ENCODE data around the gene DCTN2. TPM values are rescaled to one million over a fixed set of nuclear protein-coding genes. Genes with fewer than 3 reads are reported as not detected.
"Not testable (repeated sequence)": the region's sequence is repeated elsewhere in the genome, so short reads cannot be mapped to it uniquely, and the experiment has no call there.

DCTN2 gene
- total and polyA plus RNA-seq, 2 donors (not counting 3 experiments of a cell fraction or from before 2014, with no cell fraction given): 146 to 161 TPM

DNA sequence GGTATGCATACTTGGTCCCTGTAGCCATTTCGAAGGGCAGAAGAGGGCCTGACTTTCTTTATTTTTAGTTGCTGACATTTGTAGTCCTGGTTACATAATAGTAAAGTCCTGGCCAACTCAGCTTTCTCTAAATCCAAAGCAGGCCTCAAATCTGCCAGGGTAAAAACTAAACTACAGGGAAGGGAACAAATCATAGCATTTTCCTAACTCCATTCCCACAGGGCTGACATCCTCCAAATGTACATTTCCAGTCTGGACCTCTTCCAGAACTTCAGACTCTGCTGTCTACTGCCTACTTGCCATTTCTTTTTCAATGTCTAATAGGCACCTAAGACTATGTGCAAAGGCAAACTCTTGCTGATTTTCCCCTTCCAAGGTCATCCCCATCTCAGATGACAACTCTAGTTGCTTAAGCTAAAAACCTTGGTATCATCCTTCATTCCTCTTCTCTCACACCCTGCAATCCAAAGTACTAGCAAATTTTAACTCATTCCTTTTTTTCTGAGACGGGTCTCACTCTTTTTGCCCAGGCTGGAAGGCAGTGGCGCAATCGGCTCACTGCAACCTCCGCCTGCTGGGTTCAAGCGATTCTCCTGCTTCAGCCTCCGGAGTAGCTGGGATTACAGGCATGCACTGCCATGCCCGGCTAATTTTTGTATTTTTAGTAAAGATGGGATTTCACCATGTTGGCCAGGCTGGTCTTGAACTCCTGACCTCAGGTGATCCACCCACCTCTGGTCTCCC is 28.6 kb downstream of the DCTN2 start:
- Histone ChIP-seq H3K9me1 (replicated peaks; ENCODE audit: control insufficient read depth, extremely low read depth, insufficient read depth, low read length) (no peaks in the 10 kb centered on the region), H3K4me2 (ENCODE audit: insufficient read depth, low read length) (peak overlapping the region; percentile 2), H3K9me3 (replicated peaks; ENCODE audit: control insufficient read depth, insufficient read depth, low read length) (no peaks in the 10 kb centered on the region), H4K20me1 (replicated peaks; ENCODE audit: control insufficient read depth, extremely low read depth, insufficient read depth, low read length) (no peaks in the 10 kb centered on the region), H3K27me3 (ENCODE audit: control insufficient read depth in 2 of 2, insufficient read depth in 2 of 2, low read length in 2 of 2) (no peaks in the 10 kb centered on the region), H3K9ac (replicated peaks; ENCODE audit: extremely low read depth, insufficient read depth, low read length) (no peak overlapping the region), H3K36me3 (ENCODE audit: control insufficient read depth in 2 of 2, extremely low read depth in 1 of 2, insufficient read depth in 2 of 2, low read length in 2 of 2) (peaks cover 22 to 29% of the 10 kb centered on the region in 2 experiments), H3K27ac (ENCODE audit: insufficient read depth, low read depth, low read length) (no peak overlapping the region), H2AFZ (ENCODE audit: low read depth, low read length) (no peak overlapping the region), H3K79me2 (ENCODE audit: control insufficient read depth, insufficient read depth, low read length) (peaks cover 27% of the 10 kb centered on the region), H3K4me3 (replicated peaks in 1 of 3; ENCODE audit: insufficient read depth in 1 of 3, low read depth in 1 of 3, low read length in 3 of 3) (no peak overlapping the region), H3K4me1 (ENCODE audit: control insufficient read depth, extremely low read depth, insufficient read depth, low read length) (peaks cover 35% of the 10 kb centered on the region)
- no peak for TF ChIP-seq MYC (IDR thresholded peaks at IDR 0.05; ENCODE audit: low read depth, low read length)
- no peak for TF ChIP-seq EZH2 (IDR thresholded peaks at IDR 0.05; ENCODE audit: borderline replicate concordance, low read depth, low read length, severe bottlenecking)
- no peak for TF ChIP-seq GATA2 (IDR thresholded peaks at IDR 0.05; ENCODE audit: insufficient read depth, insufficient read length, low read depth, low read length)
- TF ChIP-seq, protein P1, sequence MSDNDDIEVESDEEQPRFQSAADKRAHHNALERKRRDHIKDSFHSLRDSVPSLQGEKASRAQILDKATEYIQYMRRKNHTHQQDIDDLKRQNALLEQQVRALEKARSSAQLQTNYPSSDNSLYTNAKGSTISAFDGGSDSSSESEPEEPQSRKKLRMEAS (IDR thresholded peaks at IDR 0.05; ENCODE audit: insufficient read depth, insufficient read length): no peak
- no peak for TF ChIP-seq JUN (IDR thresholded peaks at IDR 0.05; ENCODE audit: borderline replicate concordance, insufficient read depth, insufficient read length, low read depth)
- TF ChIP-seq FOS (IDR thresholded peaks at IDR 0.05; ENCODE audit: borderline replicate concordance, insufficient read depth, low read length): no peak
- TF ChIP-seq POLR2A (IDR thresholded peaks at IDR 0.05; ENCODE audit: low read depth, low read length): no peak
- TF ChIP-seq, protein P2, sequence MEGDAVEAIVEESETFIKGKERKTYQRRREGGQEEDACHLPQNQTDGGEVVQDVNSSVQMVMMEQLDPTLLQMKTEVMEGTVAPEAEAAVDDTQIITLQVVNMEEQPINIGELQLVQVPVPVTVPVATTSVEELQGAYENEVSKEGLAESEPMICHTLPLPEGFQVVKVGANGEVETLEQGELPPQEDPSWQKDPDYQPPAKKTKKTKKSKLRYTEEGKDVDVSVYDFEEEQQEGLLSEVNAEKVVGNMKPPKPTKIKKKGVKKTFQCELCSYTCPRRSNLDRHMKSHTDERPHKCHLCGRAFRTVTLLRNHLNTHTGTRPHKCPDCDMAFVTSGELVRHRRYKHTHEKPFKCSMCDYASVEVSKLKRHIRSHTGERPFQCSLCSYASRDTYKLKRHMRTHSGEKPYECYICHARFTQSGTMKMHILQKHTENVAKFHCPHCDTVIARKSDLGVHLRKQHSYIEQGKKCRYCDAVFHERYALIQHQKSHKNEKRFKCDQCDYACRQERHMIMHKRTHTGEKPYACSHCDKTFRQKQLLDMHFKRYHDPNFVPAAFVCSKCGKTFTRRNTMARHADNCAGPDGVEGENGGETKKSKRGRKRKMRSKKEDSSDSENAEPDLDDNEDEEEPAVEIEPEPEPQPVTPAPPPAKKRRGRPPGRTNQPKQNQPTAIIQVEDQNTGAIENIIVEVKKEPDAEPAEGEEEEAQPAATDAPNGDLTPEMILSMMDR (IDR thresholded peaks at IDR 0.05; ENCODE audit: extremely low read depth in 1 of 2, insufficient read depth in 1 of 2, low read depth in 1 of 2, low read length in 2 of 2): no peak
- no peak for TF ChIP-seq POLR2AphosphoS5 (IDR thresholded peaks at IDR 0.05; ENCODE audit: insufficient read depth, low read depth, low read length)
- no peak for FAIRE-seq
- ChIA-PET CTCF (no interaction called here), POLR2A (no interaction called here)
- dilution Hi-C loops (cut with MboI; ENCODE audit: extremely low pct_ligation_motif_present, low sequenced_read_pairs): no loop called here
- intact Hi-C loops (cut with micrococcal nuclease): no loop called here
- DNase-seq (ENCODE audit: low read depth, low spot score): no peak
- no TSS peak for BruUV-seq (replicated peaks)

DNA sequence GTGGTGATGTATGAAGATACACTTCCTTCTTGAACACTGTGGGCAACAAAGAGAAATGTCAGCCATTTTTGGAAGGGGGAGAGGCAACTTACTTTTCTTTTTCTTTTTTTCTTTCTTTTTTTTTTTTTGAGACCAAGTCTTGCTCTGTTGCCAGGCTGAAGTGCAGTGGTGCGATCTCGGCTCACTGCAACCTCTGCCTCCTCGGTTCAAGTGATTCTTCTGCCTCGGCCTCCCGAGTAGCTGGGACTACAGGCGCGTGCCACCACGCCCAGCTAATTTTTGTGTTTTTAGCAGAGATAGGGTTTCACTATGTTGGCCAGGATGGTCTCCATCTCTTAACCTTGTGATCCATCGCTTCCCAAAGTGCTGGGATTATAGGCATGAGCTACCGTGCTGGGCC is 29.3 kb downstream of the DCTN2 start:
- H4K20me1 ChIP-seq (replicated peaks; ENCODE audit: control insufficient read depth, extremely low read depth, insufficient read depth, low read length); H3K4me2 ChIP-seq (ENCODE audit: insufficient read depth, low read length); dilution Hi-C loops (cut with MboI; ENCODE audit: extremely low pct_ligation_motif_present, low sequenced_read_pairs); POLR2A ChIA-PET; intact Hi-C loops (cut with micrococcal nuclease); FAIRE-seq; H3K9me3 ChIP-seq (replicated peaks; ENCODE audit: control insufficient read depth, insufficient read depth, low read length); DNase-seq (ENCODE audit: low read depth, low spot score); H3K4me3 ChIP-seq (replicated peaks in 1 of 3; ENCODE audit: insufficient read depth in 1 of 3, low read depth in 1 of 3, low read length in 3 of 3); H3K27ac ChIP-seq (ENCODE audit: insufficient read depth, low read depth, low read length); BruUV-seq (replicated peaks); H3K27me3 ChIP-seq (ENCODE audit: control insufficient read depth in 2 of 2, insufficient read depth in 2 of 2, low read length in 2 of 2); H3K9ac ChIP-seq (replicated peaks; ENCODE audit: extremely low read depth, insufficient read depth, low read length); H3K9me1 ChIP-seq (replicated peaks; ENCODE audit: control insufficient read depth, extremely low read depth, insufficient read depth, low read length); H2AFZ ChIP-seq (ENCODE audit: low read depth, low read length): not testable (repeated sequence)
- Histone ChIP-seq H3K36me3 (ENCODE audit: control insufficient read depth in 2 of 2, extremely low read depth in 1 of 2, insufficient read depth in 2 of 2, low read length in 2 of 2) (peaks cover 27 to 35% of the 10 kb centered on the region in 2 experiments), H3K79me2 (ENCODE audit: control insufficient read depth, insufficient read depth, low read length) (peaks cover 23% of the 10 kb centered on the region), H3K4me1 (ENCODE audit: control insufficient read depth, extremely low read depth, insufficient read depth, low read length) (peaks cover 34% of the 10 kb centered on the region)
- CTCF ChIA-PET: interaction anchor here (1.8 kb wide), 1 partner anchor 13 kb away, joined by 4 read pairs; no protein-coding TSS in a partner anchor

All from endothelial cell of umbilical vein (primary cell).